ENCODE data around the gene PANK2.
A peak's percentile ranks its signal among the peaks of the same experiment; 100 is the strongest.
"Not testable (repeated sequence)": the region's sequence is repeated elsewhere in the genome, so short reads cannot be mapped to it uniquely, and the experiment has no call there.

The PANK2 gene

GRCh38 chr20:3898639-3899038 lies 9.5 kb downstream of the PANK2 start:
- Histone ChIP-seq H3K27ac (ENCODE audit: insufficient read depth, low read length, poor library complexity, severe bottlenecking) (no peak overlapping the region), H3K36me3 (ENCODE audit: control insufficient read depth, insufficient read depth, low read length) (no peaks in the 10 kb centered on the region), H3K27me3 (replicated peaks; ENCODE audit: control insufficient read depth, insufficient read depth, low read length, poor library complexity, severe bottlenecking) (no peaks in the 10 kb centered on the region), H3K4me1 (ENCODE audit: control insufficient read depth, insufficient read depth, low read length, poor library complexity, severe bottlenecking) (peaks cover 35% of the 10 kb centered on the region), H3K9me3 (ENCODE audit: control insufficient read depth, low read length) (no peaks in the 10 kb centered on the region), H3K4me3 (ENCODE audit: insufficient read depth, low read depth, low read length, poor library complexity, severe bottlenecking) (no peak overlapping the region)
- no peak for DNase-seq

GRCh38 chr20:3900187-3900604 lies 11.0 kb downstream of the PANK2 start:
- Histone ChIP-seq H3K9me3 (ENCODE audit: control insufficient read depth, low read length) (no peaks in the 10 kb centered on the region), H3K4me3 (ENCODE audit: insufficient read depth, low read depth, low read length, poor library complexity, severe bottlenecking) (no peak overlapping the region), H3K27ac (ENCODE audit: insufficient read depth, low read length, poor library complexity, severe bottlenecking) (peak overlapping the region; percentile 25), H3K27me3 (replicated peaks; ENCODE audit: control insufficient read depth, insufficient read depth, low read length, poor library complexity, severe bottlenecking) (no peaks in the 10 kb centered on the region), H3K4me1 (ENCODE audit: control insufficient read depth, insufficient read depth, low read length, poor library complexity, severe bottlenecking) (peaks cover 33% of the 10 kb centered on the region), H3K36me3 (ENCODE audit: control insufficient read depth, insufficient read depth, low read length) (no peaks in the 10 kb centered on the region)
- no peak for DNase-seq

- H3K4me1 ChIP-seq (ENCODE audit: control insufficient read depth, insufficient read depth, low read length, poor library complexity, severe bottlenecking): peaks cover 31% of the 10 kb centered on the region
- H3K9me3 ChIP-seq (ENCODE audit: control insufficient read depth, low read length): no peaks in the 10 kb centered on the region
- H3K36me3 ChIP-seq (ENCODE audit: control insufficient read depth, insufficient read depth, low read length): no peaks in the 10 kb centered on the region
- H3K4me3 ChIP-seq (ENCODE audit: insufficient read depth, low read depth, low read length, poor library complexity, severe bottlenecking): no peak overlapping the region
- no peak overlapping the region for H3K27ac ChIP-seq (ENCODE audit: insufficient read depth, low read length, poor library complexity, severe bottlenecking)
- no peak for DNase-seq
- no peaks in the 10 kb centered on the region for H3K27me3 ChIP-seq (replicated peaks; ENCODE audit: control insufficient read depth, insufficient read depth, low read length, poor library complexity, severe bottlenecking)
Observed at GRCh38 chr20:3901028-3901705, 12.0 kb downstream of the PANK2 start.

- Histone ChIP-seq H3K4me3 (ENCODE audit: insufficient read depth, low read depth, low read length, poor library complexity, severe bottlenecking) (no peak overlapping the region), H3K4me1 (ENCODE audit: control insufficient read depth, insufficient read depth, low read length, poor library complexity, severe bottlenecking) (peaks cover 28% of the 10 kb centered on the region), H3K9me3 (ENCODE audit: control insufficient read depth, low read length) (no peaks in the 10 kb centered on the region), H3K36me3 (ENCODE audit: control insufficient read depth, insufficient read depth, low read length) (no peaks in the 10 kb centered on the region), H3K27ac (ENCODE audit: insufficient read depth, low read length, poor library complexity, severe bottlenecking) (no peak overlapping the region), H3K27me3 (replicated peaks; ENCODE audit: control insufficient read depth, insufficient read depth, low read length, poor library complexity, severe bottlenecking) (no peaks in the 10 kb centered on the region)
- DNase-seq: no peak
Observed at GRCh38 chr20:3901706-3902440, 12.7 kb downstream of the PANK2 start.

- no peak for DNase-seq
- no peak overlapping the region for H3K27ac ChIP-seq (ENCODE audit: insufficient read depth, low read length, poor library complexity, severe bottlenecking)
- no peaks in the 10 kb centered on the region for H3K36me3 ChIP-seq (ENCODE audit: control insufficient read depth, insufficient read depth, low read length)
- H3K4me3 ChIP-seq (ENCODE audit: insufficient read depth, low read depth, low read length, poor library complexity, severe bottlenecking): no peak overlapping the region
- no peaks in the 10 kb centered on the region for H3K9me3 ChIP-seq (ENCODE audit: control insufficient read depth, low read length)
- H3K27me3 ChIP-seq (replicated peaks; ENCODE audit: control insufficient read depth, insufficient read depth, low read length, poor library complexity, severe bottlenecking): no peaks in the 10 kb centered on the region
- H3K4me1 ChIP-seq (ENCODE audit: control insufficient read depth, insufficient read depth, low read length, poor library complexity, severe bottlenecking): peaks cover 25% of the 10 kb centered on the region
Observed at GRCh38 chr20:3902446-3902845, 13.3 kb downstream of the PANK2 start.

- Histone ChIP-seq H3K27ac (ENCODE audit: insufficient read depth, low read length, poor library complexity, severe bottlenecking) (no peak overlapping the region), H3K9me3 (ENCODE audit: control insufficient read depth, low read length) (no peaks in the 10 kb centered on the region), H3K27me3 (replicated peaks; ENCODE audit: control insufficient read depth, insufficient read depth, low read length, poor library complexity, severe bottlenecking) (no peaks in the 10 kb centered on the region), H3K36me3 (ENCODE audit: control insufficient read depth, insufficient read depth, low read length) (peaks cover 12% of the 10 kb centered on the region), H3K4me3 (ENCODE audit: insufficient read depth, low read depth, low read length, poor library complexity, severe bottlenecking) (no peak overlapping the region), H3K4me1 (ENCODE audit: control insufficient read depth, insufficient read depth, low read length, poor library complexity, severe bottlenecking) (peaks cover 22% of the 10 kb centered on the region)
- no peak for DNase-seq
Observed at GRCh38 chr20:3904224-3904623, 15.0 kb downstream of the PANK2 start.

- H3K36me3 ChIP-seq (ENCODE audit: control insufficient read depth, insufficient read depth, low read length): peaks cover 18% of the 10 kb centered on the region
- no peak for DNase-seq
- no peaks in the 10 kb centered on the region for H3K27me3 ChIP-seq (replicated peaks; ENCODE audit: control insufficient read depth, insufficient read depth, low read length, poor library complexity, severe bottlenecking)
- H3K4me3 ChIP-seq (ENCODE audit: insufficient read depth, low read depth, low read length, poor library complexity, severe bottlenecking): no peak overlapping the region
- H3K27ac ChIP-seq (ENCODE audit: insufficient read depth, low read length, poor library complexity, severe bottlenecking): no peak overlapping the region
- H3K9me3 ChIP-seq (ENCODE audit: control insufficient read depth, low read length): no peaks in the 10 kb centered on the region
- H3K4me1 ChIP-seq (ENCODE audit: control insufficient read depth, insufficient read depth, low read length, poor library complexity, severe bottlenecking): peaks cover 21% of the 10 kb centered on the region
Observed at GRCh38 chr20:3904857-3905256, 15.7 kb downstream of the PANK2 start.

GRCh38 chr20:3906744-3907721 lies 17.8 kb downstream of the PANK2 start:
- H3K9me3 ChIP-seq (ENCODE audit: control insufficient read depth, low read length): not testable (repeated sequence)

GRCh38 chr20:3908667-3909066 lies 19.5 kb downstream of the PANK2 start:
- DNase-seq: no peak
- H3K27ac ChIP-seq (ENCODE audit: insufficient read depth, low read length, poor library complexity, severe bottlenecking): no peak overlapping the region
- no peaks in the 10 kb centered on the region for H3K9me3 ChIP-seq (ENCODE audit: control insufficient read depth, low read length)
- H3K27me3 ChIP-seq (replicated peaks; ENCODE audit: control insufficient read depth, insufficient read depth, low read length, poor library complexity, severe bottlenecking): no peaks in the 10 kb centered on the region
- H3K36me3 ChIP-seq (ENCODE audit: control insufficient read depth, insufficient read depth, low read length): peaks cover 49% of the 10 kb centered on the region
- no peak overlapping the region for H3K4me3 ChIP-seq (ENCODE audit: insufficient read depth, low read depth, low read length, poor library complexity, severe bottlenecking)
- H3K4me1 ChIP-seq (ENCODE audit: control insufficient read depth, insufficient read depth, low read length, poor library complexity, severe bottlenecking): peaks cover 8% of the 10 kb centered on the region

More at GRCh38 chr20:3906744-3907721, 17.8 kb downstream of the PANK2 start:
- not testable (repeated sequence) for H3K4me3 ChIP-seq (ENCODE audit: insufficient read depth, low read depth, low read length, poor library complexity, severe bottlenecking); H3K4me1 ChIP-seq (ENCODE audit: control insufficient read depth, insufficient read depth, low read length, poor library complexity, severe bottlenecking); H3K27me3 ChIP-seq (replicated peaks; ENCODE audit: control insufficient read depth, insufficient read depth, low read length, poor library complexity, severe bottlenecking)
- H3K27ac ChIP-seq (ENCODE audit: insufficient read depth, low read length, poor library complexity, severe bottlenecking): peak overlapping the region; percentile 49
- H3K36me3 ChIP-seq (ENCODE audit: control insufficient read depth, insufficient read depth, low read length): peaks cover 39% of the 10 kb centered on the region
- peak; percentile 20 to 35 (median 28) for DNase-seq
